NCI-H1092 treated with DMSO at 0.1 percent for 48 hours (cell line): Measurements from ENCODE around the gene TTN.

Source experiments
- DNase-seq: peaks from one replicate; lab custom pipeline; 2025; lab: John Stamatoyannopoulos, UW

TTN gene

DNA sequence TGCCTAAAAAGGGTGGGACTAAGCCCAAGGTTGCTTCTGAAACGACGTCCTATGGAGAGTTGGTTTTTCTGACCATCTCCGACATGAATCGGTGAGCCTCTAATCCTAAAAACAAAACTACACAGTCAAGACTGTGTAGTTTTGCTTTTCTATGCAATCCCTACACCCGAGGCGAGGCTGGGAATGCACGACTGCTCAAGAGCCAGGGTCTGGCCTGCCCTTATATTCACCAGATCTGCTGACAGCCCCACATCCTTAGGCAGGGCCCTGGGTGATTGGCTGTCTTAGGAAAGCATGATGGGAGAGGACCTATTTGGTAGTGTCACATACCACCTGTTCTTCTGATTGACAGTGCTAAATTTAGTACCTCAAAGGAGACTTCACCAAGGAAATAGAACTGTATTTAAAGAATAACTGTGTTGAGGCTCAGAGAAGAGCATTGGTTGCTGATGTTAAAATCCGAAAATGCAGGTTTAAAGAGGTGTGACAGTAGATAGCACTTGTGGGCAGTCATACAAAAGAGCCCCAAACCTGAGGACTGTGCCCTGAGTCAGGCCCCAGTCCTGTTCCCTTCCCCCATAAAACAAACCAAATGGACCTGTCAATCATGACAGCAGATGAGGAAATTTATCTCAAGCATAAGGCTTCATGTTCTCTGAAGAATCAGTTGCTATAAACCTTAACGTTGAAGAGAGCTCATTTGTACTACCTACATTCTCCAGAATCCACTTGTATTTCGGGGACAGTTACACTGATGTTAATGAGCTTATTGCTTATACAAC is at the start of gene TTN:
TSS of gene TTN (minus strand) at position 197 of the 782 bp plus-strand sequence. CDS start 2,781 bp downstream, outside the sequence.
- no peak for DNase-seq

DNA sequence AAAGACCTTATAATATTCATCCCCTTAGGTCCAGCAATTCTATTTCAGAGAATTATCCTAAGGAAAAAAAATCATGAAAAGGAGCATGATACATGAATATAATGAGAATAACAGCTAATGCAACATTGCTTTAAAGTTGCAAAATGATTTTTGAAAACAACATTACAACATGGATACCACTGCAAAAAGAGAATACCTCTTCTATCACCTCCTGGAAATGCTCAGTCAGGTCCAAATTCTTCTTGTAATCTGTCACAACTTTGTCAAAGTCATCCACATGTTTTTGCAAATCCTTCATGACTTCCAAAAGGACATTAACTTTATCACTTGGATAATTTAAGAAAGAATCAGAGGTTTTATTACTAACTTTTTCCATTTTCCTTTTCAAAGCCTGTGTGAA is 47.9 kb upstream of the TTN start:
- no peak for DNase-seq

DNA sequence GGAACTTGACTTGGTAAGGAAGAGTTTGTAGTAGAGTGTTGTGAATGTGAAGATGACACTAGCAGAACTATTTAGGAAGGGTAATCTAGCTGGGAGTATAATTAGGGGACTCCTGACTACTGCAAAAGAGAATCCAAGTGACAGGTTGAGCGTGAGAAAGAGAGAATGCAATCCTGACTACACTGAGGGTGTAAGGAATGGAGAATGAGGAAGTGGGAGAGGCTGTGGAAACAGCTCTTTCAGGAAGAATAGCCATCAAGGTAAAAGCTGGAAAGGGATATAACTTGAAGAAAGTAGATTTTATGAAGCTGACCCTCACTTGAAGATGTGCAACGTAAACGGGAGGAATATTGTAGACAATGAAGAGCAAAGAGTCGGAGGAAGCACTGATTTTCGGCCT is 41.1 kb upstream of the TTN start:
- DNase-seq = no peak

DNA sequence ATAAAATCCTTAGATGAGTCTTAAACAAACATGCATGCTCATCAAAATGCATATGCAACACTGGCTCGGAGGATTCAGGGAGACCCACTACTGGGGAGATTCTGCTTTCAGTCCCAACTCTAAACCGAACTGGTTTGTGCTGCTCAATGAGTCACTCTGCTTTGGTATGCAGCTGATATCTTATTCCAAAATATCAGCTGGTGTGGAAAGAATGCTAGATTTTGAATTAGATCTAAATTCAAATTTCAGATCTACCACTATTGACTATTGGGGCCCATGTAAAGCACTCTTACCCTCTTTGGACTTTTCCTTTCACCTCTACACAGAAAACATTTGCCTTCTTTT is 39.2 kb upstream of the TTN start:
- no peak for DNase-seq

DNA sequence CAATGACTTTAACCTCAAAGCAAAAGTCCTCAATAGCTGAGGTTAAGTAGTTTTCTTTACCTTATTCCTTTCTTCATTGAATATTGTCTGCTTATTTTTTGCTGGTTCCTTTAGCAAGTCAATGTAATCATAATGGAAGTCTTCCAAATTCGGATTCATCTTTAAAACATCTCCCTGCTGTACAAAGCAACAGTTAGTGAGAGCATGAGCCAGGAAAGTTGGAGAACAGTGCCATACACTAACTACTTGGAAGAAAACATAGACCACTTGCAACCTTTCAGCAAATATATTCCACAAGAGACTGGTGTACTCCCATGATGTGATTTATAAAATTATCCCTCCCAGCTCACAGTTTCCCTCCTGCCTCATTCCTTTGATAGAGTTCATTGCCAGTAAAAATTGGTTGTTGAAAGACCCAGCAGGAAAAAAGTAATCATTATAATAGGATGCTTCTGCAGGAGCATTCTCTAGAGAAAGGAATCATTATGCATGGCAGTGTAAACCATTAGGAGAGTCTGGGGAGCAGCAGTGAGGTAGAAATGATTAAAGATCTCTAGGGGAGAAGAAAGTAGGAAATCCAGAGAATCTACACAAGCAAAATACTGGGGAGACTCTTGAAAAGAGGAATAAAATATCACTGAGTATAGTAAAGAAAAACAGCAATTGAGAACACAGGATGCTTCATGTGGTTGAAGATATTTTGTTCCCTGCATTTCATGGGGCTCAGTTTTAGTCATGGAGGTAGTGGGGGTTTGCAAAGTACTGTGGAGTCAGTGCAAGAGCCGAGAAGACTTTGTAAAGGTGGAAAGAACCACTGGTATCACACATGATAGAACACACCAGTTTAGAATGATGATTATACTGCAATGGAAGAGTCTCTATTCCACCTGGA is 38.6 kb upstream of the TTN start:
- no peak for DNase-seq

DNA sequence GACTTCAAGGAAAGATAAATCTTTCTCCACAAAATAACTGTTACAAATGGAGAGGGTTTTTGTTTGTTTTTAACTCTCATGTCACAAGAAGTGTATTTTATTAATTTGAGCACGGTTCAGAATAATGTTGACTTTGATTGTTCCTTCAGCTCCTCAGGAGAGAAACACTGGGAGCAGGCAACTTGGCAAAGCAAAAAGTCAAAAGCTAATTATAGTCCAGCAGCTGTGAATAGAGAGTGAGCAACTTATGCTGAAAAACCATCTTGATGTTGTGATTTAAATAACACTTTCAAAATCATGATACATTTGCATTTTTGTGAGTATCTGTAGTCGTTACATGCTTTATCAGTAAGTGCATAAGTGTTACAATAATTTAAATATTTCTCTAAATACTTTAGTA is 37.5 kb upstream of the TTN start:
- DNase-seq = no peak

DNA sequence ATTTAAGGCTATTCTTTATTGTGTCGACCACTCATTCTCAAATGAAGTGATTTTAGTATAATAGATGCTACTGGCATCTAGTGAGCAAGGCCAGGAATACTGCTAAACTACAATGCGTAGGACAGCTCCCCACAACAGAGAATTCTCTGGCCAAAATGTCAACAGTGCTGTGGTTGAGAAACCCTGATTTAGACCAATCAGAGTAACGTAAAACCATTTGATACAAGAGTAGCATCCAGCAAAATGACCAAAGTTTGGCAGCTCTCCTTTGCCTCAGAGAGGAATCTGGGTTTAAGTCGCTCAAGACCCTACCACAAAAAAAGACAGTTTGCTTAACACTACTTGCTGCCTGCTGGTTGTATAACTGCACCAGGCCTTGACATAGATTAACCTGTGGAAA is 37.0 kb upstream of the TTN start:
- no peak for DNase-seq

DNA sequence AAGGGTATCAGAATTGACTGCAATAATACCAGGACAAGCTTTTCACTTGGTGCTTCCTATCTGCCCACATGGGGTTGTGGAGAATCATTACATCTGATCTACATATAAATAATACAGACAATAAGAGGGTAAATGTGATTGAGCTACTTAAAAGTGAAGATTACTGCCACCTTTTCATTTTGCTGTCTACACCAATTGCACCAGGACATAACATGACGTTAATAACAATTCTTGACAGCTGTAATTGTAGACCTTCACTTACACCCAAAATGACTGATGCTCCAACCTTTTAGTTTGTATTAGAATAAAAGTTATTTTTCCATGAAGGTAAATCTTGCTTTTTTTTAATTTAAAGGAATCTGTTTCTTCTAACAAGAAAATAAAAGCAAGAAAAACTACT is 36.5 kb upstream of the TTN start:
- DNase-seq = no peak

DNA sequence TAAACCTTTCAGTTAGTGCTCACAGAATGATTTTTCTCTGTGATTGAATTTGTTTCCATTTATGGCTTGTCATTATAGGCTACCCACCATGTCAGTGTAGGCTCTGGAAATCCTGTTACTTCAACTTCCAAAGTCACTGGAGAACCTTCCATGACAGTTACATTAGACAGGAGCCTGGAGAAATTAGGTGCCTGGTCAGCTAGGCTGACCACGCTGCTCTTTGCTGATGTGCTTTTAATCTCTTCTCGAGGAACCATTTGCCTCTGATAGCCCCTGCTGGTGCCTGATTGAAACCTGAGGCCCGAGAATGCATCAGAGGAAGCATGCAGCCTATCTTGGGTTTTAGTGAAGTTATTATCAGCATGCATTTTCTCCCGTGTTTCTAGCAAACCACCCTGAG is 29.6 kb upstream of the TTN start:
- no peak for DNase-seq

DNA sequence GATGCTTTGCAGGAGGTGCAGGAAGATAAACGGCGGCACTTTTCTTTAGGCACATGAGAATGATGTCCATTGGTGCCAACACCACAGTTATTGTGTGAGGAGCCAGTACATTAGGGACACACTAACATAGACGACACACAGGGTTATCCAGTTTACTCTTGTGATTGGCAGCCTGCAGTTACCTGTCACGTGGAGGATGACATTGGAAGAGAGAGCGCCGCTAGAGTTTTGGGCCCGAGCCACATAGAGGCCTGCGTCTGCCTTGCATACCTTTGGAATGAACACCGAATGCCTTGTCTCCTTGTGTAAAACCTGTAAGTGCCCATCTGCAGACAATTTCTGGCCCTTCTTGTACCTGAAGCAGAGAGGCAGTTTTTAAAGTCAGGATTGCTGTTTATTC is 26.9 kb upstream of the TTN start:
- DNase-seq = no peak

DNA sequence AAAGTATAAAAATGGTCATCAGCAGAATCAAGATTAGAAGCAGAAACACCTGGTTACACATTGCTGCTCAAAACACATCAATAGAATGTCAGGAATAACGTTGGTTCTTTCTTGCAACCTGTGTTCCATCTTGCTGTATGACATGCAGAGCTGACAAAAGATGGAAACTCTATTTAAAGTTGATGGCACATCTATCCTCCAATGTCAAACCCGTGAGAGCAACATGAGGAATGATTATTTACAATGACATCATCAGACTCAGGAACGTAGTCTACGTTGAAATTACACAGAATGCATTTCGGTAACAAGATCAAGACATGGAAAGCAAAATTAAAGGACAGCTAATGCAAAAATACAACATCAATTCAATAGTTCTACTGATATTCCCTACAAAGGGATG is 26.2 kb upstream of the TTN start:
- no peak for DNase-seq

DNA sequence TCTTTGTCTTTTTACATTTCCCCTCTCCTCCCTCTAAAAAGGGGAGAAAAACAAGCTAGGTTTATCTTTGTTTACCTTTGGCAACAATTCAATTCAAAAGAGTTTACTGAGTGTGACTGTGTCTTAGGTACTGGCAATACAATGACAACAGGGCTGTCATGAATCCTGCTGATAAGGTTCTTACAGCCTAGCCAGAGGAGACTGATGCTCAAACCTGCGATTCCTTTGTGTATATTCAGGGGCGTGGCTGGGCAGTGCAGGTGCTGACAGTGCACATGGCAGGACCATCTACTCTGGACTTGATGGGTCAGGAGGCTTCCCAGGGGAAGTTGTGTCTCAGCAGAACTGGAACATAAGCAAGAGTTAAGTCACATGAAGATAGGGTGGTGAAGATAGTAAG is 23.2 kb upstream of the TTN start:
- DNase-seq = no peak

DNA sequence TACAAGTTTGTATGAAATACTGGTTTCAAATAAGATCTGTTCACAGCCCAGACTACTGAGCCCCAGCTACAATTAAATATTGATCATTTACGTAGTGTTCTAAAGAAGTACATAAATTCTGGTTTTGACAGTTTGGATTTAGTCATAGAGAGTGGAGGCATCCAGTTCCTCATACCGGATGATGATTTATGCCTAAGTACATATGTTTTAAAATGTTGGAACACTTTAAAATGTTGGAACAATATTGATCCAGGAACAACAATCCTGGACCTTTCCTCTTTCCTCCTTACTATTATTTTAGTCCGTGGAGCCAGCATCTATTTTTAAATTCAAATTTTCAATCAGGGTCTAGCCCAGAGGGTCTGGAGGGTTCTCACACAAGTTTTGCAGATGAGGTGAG is 22.8 kb upstream of the TTN start:
- no peak for DNase-seq

DNA sequence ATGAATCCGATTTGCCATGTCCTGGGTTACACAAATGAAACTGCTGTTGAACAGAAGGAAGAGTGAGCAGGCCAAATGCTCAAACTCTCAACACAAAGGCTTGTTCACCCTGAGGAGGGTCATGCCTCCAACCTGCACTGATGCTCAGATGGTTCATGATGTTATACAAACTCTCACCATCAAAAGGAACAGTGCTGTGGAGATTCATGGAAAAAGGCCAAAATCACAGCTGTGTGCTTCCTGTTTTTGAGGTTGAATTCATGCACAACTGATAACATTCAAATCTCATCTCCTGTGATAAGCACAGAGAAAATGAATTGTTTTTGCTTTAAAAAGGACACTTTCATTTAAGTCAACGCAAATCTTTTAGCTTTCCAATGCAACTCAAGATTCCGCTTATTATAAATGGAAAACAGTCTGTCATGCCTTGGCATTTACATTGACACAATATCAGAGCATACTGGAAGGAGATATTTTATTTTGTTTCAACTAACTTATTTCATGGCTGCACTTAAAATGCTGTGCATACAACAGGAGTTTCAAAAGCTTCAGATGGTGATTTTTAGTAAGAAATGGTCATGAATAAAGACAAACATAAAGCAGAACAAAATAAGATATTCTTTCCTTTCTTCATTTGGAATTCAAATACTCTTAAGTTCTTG is 22.2 kb upstream of the TTN start:
- DNase-seq = no peak

DNA sequence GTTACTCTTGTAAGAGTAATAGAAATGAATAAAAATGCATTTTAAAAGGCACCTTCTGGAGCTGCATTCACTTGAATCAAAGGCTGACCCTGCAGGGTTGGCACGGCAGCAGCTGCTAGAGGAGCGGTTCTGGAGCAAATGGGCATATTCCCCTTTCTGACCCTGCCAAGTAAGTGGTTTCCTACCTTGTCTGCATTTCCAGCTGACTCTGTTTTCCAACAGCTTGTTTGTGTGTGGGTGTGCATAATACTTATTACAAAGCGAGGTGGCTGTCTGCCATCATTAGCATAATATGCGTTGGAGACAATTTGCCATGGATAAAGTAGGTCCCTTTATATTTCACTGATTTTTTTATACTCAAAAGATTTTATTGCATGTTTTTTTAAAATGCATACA is 21.3 kb upstream of the TTN start:
- DNase-seq = no peak

DNA sequence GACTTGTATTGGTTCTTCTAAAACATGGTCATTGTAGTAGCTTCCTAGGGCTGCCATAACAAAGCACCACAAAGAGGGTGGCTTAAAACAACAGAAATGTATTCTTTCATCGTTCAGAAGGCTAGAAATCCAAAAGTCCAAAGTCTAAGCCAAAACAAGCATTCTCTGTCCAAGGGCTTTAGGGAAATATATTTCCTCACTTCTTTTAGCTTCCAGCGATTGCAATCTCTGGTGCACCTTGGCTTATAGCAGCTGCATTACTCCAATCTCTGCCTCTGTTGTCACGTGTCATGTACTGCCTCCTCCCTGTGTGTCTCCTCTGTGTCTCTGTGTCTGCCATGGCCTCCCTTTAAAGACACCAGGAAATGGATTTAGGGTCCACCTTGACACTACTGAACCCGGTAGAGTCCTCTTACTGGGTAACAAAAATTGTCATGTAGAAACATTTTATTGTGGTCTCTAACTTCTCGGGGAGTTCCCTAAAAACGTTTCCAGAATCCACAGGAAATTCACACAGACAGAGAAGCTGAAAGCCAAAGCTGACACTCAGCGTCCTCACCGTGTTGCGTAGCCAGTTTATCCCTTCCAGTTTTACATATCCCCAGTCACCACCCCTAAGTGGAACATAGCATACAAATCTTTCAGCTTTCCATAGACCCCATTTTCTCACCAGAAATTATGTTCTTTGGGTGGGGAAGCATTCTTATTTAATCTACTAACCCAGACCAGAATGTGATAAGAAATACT is 20.7 kb upstream of the TTN start:
- no peak for DNase-seq

DNA sequence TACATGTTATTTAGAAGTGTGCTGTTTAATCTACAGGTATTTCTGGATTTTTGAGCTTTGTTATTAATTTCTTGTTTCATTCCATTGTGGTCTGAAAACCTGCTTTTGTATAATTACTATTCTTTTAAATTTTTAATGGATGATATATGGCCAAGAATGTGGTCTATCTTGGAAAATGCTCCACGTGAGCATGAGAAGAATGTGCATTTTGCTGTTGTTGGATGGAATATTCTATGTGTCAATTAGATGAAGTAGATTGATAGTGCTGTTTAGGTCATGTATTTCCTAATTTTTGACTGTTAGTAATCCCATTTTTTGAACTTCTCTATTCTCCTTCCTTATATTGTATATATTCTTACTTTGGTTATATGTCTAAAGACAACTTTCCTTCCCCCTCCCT is 19.9 kb upstream of the TTN start:
- DNase-seq = no peak

DNA sequence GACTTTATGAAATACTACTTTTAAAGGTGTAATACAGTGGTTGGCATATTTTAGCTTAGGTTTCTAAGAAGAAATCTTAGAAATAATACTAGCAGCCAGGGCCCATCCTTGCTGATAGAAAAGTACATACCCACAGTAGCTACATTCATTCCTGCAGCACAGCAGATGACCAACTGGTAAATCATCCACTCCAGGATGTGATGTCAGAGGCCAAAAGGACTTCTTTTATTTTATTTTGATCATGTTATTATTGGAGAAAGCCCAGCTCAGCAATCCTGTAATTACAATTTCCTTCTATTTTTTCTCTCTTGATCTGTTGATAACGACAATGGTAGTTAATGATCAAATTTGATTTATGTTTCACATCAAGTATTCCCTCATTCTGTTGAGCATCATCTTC is 18.0 kb upstream of the TTN start:
- no peak for DNase-seq

DNA sequence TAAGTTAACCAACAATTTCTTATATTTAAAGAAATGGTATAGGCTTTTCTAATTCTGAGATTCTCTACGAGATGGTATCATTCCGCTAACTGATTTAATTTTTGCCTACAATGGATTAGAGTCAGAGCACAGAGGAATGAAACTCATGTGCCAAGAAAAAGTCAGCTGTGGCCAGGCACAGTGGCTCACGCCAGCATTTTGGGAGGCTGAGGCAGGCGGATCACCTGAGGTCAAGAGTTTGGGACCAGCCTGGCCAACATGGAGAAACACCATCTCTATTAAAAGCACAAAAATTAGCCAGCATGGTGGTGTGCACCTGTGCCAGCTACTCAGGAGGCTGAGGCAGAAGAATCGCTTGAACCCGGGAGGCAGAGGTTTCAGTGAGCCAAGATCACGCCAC is 17.0 kb upstream of the TTN start:
- no peak for DNase-seq

DNA sequence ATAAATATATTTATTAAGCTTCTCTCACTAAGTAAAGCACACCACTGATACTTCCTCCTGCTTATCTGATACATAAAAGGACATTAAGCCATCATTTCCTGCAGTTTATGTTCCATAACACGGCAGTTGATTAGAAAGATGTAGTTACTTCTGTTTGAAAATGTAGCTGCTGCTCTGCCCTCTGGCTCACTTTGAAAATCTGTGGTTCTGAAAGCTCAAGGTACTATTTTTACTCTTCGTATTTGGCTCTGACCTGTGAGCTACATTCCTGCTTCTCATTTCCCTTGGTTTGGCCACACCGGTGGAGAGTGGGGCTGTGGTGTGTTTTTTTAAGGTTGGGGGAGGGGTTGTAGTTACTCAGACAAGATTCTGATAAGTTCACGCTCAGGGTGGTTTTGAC is 12.8 kb upstream of the TTN start:
- DNase-seq = no peak

DNA sequence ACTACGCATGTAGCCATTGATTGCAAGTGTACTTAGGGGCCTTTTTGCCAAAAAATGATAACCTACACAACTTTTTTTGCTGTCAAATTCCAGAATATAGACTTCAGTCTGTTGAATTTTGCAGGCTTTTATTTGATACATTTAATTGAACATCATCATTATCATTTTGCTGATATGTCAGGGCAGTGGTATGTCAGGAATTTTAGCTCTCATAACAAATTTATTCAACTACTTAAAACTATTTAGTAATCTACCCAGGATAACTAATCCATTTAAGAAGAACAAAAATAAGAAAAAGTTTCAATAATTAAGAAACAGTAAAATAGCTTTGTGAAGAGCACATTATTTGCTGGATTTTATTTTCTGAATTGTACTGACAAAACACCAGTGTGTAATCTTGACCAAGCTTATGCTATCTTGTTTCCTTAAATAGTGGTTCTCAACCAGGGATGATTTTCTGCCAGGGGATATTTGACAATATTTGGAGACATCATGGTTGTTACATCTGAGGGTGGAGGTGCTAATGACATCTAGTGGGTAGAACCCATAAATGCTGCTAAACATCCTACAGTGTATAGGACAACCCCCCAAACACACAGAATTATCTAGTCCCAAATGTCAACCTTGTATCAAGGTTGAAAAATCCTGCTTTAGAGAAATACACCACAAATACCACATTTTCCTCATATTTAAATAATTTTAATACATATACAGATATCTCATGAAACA is 12.1 kb upstream of the TTN start:
- DNase-seq = no peak

DNA sequence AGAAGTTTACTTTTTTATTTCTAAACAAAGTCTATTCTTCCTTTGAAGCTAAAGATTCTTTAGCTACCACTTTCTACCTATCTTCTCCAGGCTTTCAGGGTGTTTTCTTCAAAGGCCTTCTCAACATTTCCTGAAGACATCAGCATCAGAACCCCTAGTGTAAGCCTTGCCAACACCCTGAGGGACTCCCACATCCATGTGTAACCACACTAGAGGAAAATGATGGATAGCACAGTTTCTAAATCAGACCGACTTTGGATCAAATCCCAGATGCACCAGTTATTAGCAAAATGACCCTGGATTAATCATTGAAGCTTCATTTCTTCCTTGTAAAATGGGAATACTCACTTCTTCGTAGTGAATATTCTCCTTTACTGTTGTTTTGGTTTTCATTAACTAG is 4.7 kb upstream of the TTN start:
- DNase-seq = no peak
